GM04503 (cell line): Measurements from ENCODE around the gene STPG3.

Experiments used
- DNase-seq: peaks from one replicate; pipeline ENCODE4 v3.0.0-alpha.2; 2012; ENCODE audit warnings: low read depth

The STPG3 gene

GRCh38 chr9:137222190-137223077 lies 28.7 kb upstream of the STPG3 start, which contains the start of gene RNF208:
RNF208 (minus strand) TSS chr9:137222240; CDS start chr9:137221212, 1,028 bp downstream.
- no peak for DNase-seq

DNA sequence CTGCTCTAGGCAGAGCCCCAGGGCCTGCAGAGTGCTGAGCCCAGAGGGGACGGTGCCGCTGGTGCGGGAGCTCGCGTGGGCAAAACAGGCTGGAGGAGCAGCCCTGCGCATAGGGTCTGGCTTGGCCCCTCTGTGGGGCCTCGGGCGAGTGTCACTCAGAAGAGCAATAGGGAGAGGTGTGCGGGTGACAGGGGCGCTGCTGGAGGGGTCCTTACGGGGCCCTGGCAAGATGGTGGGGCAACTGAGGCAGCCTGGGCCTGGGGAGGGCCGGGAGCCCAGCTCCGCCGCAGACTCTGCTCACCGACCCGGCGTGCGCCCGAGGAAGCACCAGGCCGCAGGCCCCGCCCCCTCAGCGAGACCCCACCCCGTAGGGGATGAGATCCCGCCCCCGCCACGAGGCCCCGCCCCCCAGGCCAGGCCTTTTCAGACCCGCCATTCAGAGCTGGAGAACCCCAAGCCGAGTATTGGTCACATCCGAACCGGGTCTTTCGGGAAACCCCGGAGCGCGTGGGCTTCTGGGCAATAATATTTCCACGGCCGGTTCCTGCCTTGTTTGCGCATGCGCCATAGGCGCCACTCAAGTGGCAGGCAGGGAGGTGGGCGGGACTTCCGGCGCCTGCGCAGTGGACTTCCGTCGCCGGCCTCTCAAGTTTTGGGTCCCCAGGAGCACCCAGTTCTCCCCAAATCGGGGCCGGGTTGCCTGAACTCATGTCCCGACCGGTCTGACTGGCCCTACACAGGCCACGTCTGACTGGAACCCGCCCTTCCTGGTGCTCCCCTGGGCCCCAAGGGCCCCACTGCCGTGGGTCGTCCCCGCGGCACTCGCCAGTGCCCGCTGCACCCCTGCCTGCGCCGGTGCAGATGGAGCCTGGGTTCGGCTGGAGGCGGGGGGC lies 27.8 kb upstream of the STPG3 start:
- DNase-seq = peak; percentile 86

DNA sequence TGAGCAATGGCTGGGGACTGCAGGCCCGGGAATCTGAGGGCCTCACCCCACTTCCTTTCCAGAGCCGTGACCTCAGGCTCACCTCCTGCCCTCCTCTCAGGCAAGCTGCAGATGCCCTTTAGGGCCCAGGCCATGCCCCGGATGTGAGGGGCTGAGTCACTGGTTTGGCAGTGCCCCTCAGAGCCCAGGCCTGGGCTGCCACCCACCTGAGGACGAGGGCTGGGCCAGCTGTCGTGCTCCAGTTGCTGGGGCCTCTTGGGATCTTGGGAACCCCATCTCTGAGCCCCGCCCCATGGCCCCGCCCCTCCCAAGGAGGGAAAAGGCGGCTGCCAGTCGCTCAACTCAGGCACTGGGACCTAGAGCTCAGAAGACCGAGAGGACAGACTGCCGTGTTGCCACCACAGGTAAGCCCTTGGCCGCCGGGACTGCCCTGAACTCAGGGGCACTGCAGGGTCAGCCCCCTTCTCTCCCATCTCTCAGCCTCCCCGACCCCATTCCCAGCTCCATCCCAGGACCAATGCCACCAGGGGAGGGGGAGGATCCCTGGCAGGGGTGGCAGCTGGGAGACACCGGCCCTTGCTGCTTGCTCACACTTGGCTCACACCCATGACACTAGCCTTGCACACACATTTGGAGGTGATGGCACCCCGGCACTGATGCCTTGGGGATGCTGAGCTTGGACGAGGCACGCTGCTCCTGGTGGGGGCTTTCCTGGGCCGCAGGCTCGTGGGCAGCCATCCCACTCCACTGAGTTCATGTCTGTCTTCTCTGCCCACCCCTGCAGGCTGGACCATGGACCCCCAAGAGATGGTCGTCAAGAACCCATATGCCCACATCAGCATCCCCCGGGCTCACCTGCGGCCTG lies 26.0 kb upstream of the STPG3 start, which contains the start of gene CYSRT1:
Gene CYSRT1 (plus strand): TSS at position 345 of the 865 bp plus-strand sequence. CDS start 448 bp downstream, at position 793.
- DNase-seq = no peak

- DNase-seq = no peak
These were observed 25.3 kb upstream of the STPG3 start for GRCh38 chr9:137225699-137226331.

GRCh38 chr9:137226338-137227053 lies 24.6 kb upstream of the STPG3 start:
- DNase-seq = no peak

DNA sequence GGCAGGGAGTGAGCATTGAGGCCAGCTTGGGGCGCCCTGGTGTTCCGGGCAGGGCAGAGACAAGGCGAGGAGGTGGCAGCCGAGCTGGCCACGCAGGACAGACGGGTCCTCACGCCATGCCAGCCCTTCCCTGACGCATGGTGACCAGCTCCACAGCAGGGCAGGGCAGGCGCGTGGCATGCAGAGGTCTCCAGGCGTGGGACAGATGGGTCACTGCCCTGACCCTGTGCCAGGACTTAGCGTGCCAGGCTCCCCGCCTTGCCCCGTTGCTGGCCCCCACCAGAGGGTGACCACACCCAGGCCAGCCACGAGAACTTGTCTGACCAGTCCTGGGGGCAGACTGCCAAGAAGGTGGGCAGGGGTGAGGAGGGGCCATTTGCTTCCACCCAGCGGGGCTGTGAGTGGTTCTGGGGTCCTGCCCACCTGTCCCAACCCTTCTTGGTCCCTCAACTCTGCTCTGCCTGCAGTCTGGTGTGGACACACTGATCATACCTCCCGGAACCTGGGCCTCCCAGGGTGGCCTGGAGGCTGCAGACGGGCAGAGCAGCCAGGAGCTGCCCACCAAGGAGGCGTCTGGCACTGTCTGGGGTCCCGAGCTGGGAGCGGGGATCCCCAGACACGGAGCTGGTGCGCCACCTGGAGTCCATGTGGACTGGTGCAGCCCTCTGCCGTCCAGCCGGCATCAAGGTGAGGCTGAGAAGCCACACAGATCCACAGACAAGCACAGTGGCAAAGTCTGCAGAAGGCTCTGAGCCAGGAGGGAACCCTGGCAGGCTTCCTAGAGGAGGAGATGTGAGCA lies 23.8 kb upstream of the STPG3 start, which contains the start of gene RNF224:
Gene RNF224 (plus strand): TSS at position 449 of the 799 bp plus-strand sequence. CDS start 834 bp downstream, outside the sequence.
- no peak for DNase-seq

- no peak for DNase-seq
These were observed 23.1 kb upstream of the STPG3 start for GRCh38 chr9:137227853-137228505.

DNA sequence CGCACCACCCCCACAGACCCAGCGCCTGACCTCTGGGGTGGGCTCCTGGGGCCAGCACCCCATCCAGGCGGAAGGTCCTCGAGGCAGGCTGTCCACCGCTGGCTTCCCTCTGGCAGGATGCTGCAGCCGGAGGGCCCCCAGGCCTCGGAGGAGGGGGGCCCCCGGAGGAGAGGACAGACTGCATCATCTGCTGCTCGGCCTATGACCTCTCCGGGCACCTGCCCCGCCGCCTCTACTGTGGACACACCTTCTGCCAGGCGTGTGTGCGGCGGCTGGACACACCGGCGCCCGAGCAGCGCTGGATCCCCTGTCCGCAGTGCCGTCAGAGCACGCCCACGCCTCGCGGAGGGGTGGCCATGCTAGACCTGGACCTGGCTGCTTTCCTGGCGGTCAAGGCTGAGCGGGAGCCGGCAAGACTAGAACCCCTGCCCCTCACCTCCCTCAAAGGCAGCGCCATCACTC lies 22.5 kb upstream of the STPG3 start:
- no peak for DNase-seq

DNA sequence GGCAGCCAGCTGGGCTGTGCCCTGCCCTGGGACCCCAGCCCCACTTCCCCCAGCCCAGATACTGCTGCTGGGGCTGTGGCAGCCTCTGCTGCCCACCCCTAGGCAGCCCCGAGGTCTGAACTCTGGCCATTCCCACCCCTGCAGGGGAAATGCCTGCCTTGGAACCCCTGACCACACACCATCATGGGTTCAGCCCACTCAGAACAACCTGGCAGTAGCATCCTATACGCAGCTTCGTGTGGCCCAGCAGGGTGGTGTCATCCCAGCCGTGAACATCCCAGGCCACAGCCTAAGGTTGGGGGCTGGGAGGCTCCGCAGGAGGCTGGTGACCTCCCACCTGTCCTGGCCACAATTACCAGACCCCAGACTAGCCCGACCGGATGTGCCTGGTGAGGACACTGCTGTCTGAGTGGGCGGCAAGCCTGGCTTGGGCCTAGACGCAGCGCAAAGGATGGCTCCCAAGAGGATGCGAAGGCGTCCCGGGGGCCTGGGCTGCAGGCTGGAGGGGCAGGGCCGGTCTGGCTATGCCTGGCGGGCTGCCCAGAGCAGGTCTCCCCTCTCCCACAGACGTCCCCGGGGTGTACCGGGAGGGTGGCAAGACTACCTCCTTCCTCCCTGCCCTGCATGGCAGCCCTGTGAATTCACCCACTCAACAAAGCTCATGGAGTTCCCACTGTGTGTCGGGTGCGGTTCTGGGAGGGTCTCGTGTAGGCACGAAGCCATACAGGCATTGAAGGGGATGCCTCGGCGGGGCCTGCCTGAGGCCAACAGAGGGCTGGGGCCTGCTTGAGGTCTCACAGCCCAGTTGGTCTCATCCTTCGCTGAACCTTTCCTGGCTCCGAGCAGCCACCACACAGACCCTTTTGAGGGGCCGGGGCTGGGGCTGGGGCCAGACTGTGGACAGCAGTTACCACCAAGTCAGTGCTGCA lies 21.9 kb upstream of the STPG3 start:
- DNase-seq = no peak

GRCh38 chr9:137229903-137230704 lies 21.0 kb upstream of the STPG3 start:
- DNase-seq = no peak

DNA sequence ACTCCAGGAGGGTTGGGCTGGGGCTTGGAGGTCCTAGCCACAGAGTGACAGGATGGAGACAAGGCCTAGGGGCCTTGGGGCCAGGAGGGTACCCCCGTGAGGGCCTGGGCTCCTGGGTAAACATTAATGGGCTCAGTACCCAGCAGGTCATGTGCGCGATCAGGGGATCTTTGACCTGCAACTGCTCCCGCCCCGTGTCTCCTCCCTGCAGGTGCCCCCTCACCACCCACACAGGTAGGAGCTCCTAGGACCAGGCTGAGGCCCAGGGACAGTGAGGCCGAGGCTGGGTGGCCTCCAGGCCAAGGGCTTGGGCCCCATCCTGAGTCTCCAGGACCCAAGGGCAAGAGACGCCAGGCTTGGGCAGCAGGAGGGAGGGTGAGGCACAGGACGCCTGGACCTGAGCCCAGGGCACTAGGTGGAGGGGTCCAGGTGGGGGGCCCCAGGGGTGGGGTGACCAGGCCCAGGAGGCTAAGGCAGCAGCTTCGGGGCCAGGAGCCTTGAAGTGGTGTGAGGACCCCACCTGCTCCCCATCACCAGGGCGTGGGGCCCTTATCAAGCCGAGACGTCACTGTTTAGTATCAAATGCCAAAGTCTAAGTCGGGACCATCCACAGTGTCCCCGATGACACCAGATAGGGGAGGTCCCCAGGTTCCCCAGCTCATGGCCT lies 20.2 kb upstream of the STPG3 start, which contains the start of gene SLC34A3:
Gene SLC34A3 (plus strand): TSS at position 197 of the 667 bp plus-strand sequence. CDS start 802 bp downstream, outside the sequence.
- DNase-seq = no peak

DNA sequence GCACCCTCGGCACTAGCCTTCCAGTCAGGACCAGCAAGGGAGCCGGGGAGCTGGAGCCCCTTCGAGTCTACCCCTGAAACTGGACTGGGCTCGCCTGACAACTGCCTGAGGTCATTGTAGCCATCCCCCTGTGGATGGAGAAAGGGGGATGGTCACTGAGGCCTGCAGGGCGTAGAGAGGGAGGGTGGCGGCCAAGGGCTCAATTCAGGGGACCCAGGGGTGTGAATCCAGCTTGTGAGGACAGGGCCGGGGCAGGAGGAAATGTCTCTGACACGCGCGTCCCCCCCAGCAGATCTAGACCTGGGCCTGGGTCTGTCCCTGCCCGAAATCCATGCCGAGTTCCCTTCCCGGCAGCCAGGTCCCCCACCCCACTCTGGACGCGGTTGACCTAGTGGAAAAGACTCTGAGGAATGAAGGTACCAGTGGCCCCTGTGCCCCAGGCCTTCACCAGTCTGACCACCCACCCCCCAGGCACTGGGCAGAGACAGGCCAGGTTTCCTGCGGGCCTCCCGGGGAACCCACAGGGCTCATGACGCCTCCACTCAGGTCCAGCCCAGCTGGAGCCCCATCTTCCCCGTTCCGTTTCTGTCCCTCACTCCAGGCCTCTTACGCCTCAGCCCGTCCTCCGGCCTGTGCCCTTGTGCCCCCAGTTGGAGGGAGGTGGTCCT lies 19.6 kb upstream of the STPG3 start:
- DNase-seq = no peak

DNA sequence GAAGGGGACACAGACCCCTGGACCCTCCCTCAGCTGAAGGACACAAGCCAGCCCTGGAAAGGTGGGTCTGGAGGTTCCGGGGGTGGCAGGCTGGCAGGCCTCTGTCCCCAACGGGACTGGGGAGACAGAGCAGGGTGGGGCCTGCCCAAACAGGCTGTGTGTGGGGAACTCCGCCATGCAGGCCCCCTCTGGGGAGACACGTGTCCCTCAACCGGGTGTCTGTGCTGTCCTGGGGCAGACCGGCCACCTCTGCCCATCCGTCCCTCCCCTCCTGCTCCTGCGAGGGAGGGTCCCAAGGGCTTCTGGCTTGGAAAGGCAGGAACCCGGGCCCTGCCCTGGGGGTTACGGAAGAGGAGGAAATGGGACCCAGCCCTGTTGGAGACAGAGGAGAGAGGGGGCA lies 19.0 kb upstream of the STPG3 start:
- no peak for DNase-seq

GRCh38 chr9:137232510-137232909 lies 18.6 kb upstream of the STPG3 start:
- DNase-seq = no peak

DNA sequence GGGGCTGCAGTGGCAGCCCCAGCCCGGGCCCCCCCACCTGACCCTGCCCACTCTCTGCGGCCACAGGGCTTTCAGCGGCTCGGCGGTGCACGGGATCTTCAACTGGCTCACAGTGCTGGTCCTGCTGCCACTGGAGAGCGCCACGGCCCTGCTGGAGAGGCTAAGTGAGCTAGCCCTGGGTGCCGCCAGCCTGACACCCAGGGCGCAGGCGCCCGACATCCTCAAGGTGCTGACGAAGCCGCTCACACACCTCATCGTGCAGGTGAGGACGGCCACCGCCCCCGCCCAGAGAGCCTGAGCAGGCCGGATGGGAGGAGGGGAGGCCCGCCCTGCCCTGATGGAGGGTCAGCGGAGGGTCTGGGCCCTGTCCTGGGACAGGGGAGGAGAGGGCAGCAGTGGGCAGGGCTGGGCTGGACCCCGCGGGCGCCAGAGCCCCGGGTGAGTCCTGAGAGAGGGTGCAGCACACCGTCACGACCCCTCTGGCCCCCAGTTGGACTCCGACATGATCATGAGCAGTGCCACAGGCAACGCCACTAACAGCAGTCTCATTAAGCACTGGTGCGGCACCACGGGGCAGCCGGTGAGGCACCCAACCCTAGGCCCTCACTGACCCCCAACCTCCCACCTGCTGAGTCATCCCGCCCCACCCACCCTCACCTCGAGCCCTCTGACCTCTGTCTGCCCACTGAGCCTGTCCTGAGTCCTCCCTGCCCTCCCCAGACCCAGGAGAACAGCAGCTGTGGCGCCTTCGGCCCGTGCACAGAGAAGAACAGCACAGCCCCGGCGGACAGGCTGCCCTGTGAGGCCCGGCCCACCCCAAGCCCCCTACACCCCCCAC lies 17.7 kb upstream of the STPG3 start:
- DNase-seq = no peak
